Vagina (tissue), 2 donors: ENCODE results near the gene ARHGAP26. TPM values are rescaled to one million over a fixed set of nuclear protein-coding genes. Genes with fewer than 3 reads are reported as not detected.
"Not testable (repeated sequence)": the region's sequence is repeated elsewhere in the genome, so short reads cannot be mapped to it uniquely, and the experiment has no call there.

Experiments
- DNase-seq, 2 donors: peaks; one replicate each; pipeline ENCODE4 v3.0.0-alpha.2; 2017; ENCODE audit errors: extremely low spot score in 2 of 2
- H3K27ac ChIP-seq: fragments of 200-600 bp; sonication (generic); one replicate; pipeline ENCODE4 v1.5.1; 2019
- H3K27me3 ChIP-seq: fragments of 200-600 bp; sonication (generic); one replicate; pipeline ENCODE4 v1.5.1; 2019
- H3K36me3 ChIP-seq, 2 donors: fragments of 200-600 bp; sonication (generic); one replicate each; pipeline ENCODE4 v1.5.1; 2017 to 2019
- H3K4me1 ChIP-seq: fragments of 200-600 bp; sonication (generic); one replicate; pipeline ENCODE4 v1.5.1; 2019
- H3K4me3 ChIP-seq, 2 donors: fragments of 200-600 bp; sonication (generic); 1 replicate in 1 of 2; 2 replicates in 1 of 2; pipeline ENCODE4 v1.5.1; 2016 to 2019
- H3K9me3 ChIP-seq: fragments of 200-600 bp; sonication (generic); one replicate; pipeline ENCODE4 v1.5.1; 2019
- CTCF ChIP-seq, 3 experiments: fragments of 450-650 bp in 2 of 3; fragments of 200-600 bp in 1 of 3; sonication (generic) in 1 of 3; IDR thresholded peaks; one replicate each; pipeline ENCODE4 v1.5.1; 2017 to 2019; ENCODE audit warnings: antibody characterized with exemption in 3 of 3, mild to moderate bottlenecking in 2 of 3, moderate library complexity in 2 of 3
- POLR2A ChIP-seq, 2 donors: fragments of 450-650 bp; IDR thresholded peaks; one replicate each; pipeline ENCODE4 v1.6.1; 2017; ENCODE audit warnings: antibody characterized with exemption in 2 of 2, mild to moderate bottlenecking in 2 of 2, moderate library complexity in 2 of 2
- POLR2AphosphoS5 ChIP-seq, 2 donors: sonication (generic); formaldehyde crosslinking; IDR thresholded peaks; one replicate each; pipeline ENCODE4 v1.9.0; 2017; ENCODE audit warnings: antibody characterized with exemption in 2 of 2, mild to moderate bottlenecking in 2 of 2, low read depth in 1 of 2; ENCODE audit not compliant: insufficient read depth in 1 of 2
- intact Hi-C: fragments of 100-400 bp; cut with DNase I; formaldehyde crosslinking; loops from one replicate; pipeline ENCODE4 v1.15.1; 2023
- total RNA-seq: library from RNA; depleted of rRNA; stranded (reverse); fragments of >200 nt; gene quantifications from one replicate; pipeline ENCODE4 v1.2.3, GENCODE V29; 2016

ARHGAP26 gene
- total RNA-seq, 1 donor from 2014 or later, result 42.5 TPM

GRCh38 chr5:143199161-143199560 lies 429.0 kb downstream of the ARHGAP26 start:
- Histone ChIP-seq H3K27ac (no peak overlapping the region), H3K4me3 (no peak overlapping the region), H3K4me1 (peaks cover 7% of the 10 kb centered on the region), H3K36me3 (no peaks in the 10 kb centered on the region), H3K27me3 (no peaks in the 10 kb centered on the region), H3K9me3 (no peaks in the 10 kb centered on the region)
- intact Hi-C loops, result no loop called here
- TF ChIP-seq CTCF (IDR thresholded peaks at IDR 0.05) (no peak), POLR2AphosphoS5 (IDR thresholded peaks at IDR 0.05; ENCODE audit: insufficient read depth in 1 of 2, low read depth in 1 of 2) (no peak), POLR2A (IDR thresholded peaks at IDR 0.05) (no peak)
- no peak for DNase-seq

GRCh38 chr5:143199843-143200242 lies 429.7 kb downstream of the ARHGAP26 start:
- Histone ChIP-seq H3K27me3 (no peaks in the 10 kb centered on the region), H3K27ac (no peak overlapping the region), H3K9me3 (no peaks in the 10 kb centered on the region), H3K36me3 (no peaks in the 10 kb centered on the region), H3K4me3 (no peak overlapping the region), H3K4me1 (peaks cover 7% of the 10 kb centered on the region)
- intact Hi-C loops, result no loop called here
- TF ChIP-seq POLR2AphosphoS5 (IDR thresholded peaks at IDR 0.05; ENCODE audit: insufficient read depth in 1 of 2, low read depth in 1 of 2), result no peak
- TF ChIP-seq CTCF (IDR thresholded peaks at IDR 0.05), result no peak
- no peak for TF ChIP-seq POLR2A (IDR thresholded peaks at IDR 0.05)
- no peak for DNase-seq

- H3K27me3 ChIP-seq, result no peaks in the 10 kb centered on the region
- DNase-seq, result no peak
- intact Hi-C loops, result no loop called here
- no peaks in the 10 kb centered on the region for H3K9me3 ChIP-seq
- H3K4me1 ChIP-seq, result no peaks in the 10 kb centered on the region
- no peaks in the 10 kb centered on the region for H3K36me3 ChIP-seq
- TF ChIP-seq POLR2AphosphoS5 (IDR thresholded peaks at IDR 0.05; ENCODE audit: insufficient read depth in 1 of 2, low read depth in 1 of 2), result no peak
- no peak for TF ChIP-seq POLR2A (IDR thresholded peaks at IDR 0.05)
- TF ChIP-seq CTCF (IDR thresholded peaks at IDR 0.05), result no peak
- no peak overlapping the region for H3K4me3 ChIP-seq
- no peak overlapping the region for H3K27ac ChIP-seq
These were observed 430.7 kb downstream of the ARHGAP26 start for GRCh38 chr5:143200781-143201398.

GRCh38 chr5:143201589-143201988 lies 431.4 kb downstream of the ARHGAP26 start:
- H3K9me3 ChIP-seq, result no peaks in the 10 kb centered on the region
- no peaks in the 10 kb centered on the region for H3K36me3 ChIP-seq
- H3K27ac ChIP-seq, result no peak overlapping the region
- H3K4me3 ChIP-seq, result no peak overlapping the region
- no peaks in the 10 kb centered on the region for H3K27me3 ChIP-seq
- no peak for TF ChIP-seq POLR2A (IDR thresholded peaks at IDR 0.05)
- DNase-seq, result no peak
- intact Hi-C loops, result no loop called here
- peaks cover 4% of the 10 kb centered on the region for H3K4me1 ChIP-seq

- H3K27me3 ChIP-seq, H3K27ac ChIP-seq, H3K4me3 ChIP-seq, intact Hi-C loops, H3K36me3 ChIP-seq, H3K9me3 ChIP-seq, DNase-seq: not testable (repeated sequence)
- peaks cover 13% of the 10 kb centered on the region for H3K4me1 ChIP-seq
These were observed 433.3 kb downstream of the ARHGAP26 start for GRCh38 chr5:143203301-143203956.

GRCh38 chr5:143204474-143205246 lies 434.5 kb downstream of the ARHGAP26 start:
- no peak overlapping the region for H3K27ac ChIP-seq
- no peak overlapping the region for H3K4me3 ChIP-seq
- no peak for DNase-seq
- no peaks in the 10 kb centered on the region for H3K27me3 ChIP-seq
- no peaks in the 10 kb centered on the region for H3K36me3 ChIP-seq
- TF ChIP-seq POLR2AphosphoS5 (IDR thresholded peaks at IDR 0.05; ENCODE audit: insufficient read depth in 1 of 2, low read depth in 1 of 2) (no peak), POLR2A (IDR thresholded peaks at IDR 0.05) (no peak), CTCF (IDR thresholded peaks at IDR 0.05) (no peak)
- intact Hi-C loops, result no loop called here
- H3K4me1 ChIP-seq, result peaks cover 13% of the 10 kb centered on the region
- H3K9me3 ChIP-seq, result no peaks in the 10 kb centered on the region
